VCaP (cell line): ENCODE results near the gene SRP68.

ENCODE experiments used
- H3K27ac ChIP-seq: fragments of 450-650 bp; 2 replicates; pipeline ENCODE4 v1.5.1; 2017
- TF ChIP-seq, protein P1 (sequence below): fragments of 450-650 bp; conservative IDR thresholded peaks from 2 replicates; pipeline ENCODE4 v1.5.1; 2017; ENCODE audit warnings: mild to moderate bottlenecking, moderate library complexity

Gene SRP68

DNA sequence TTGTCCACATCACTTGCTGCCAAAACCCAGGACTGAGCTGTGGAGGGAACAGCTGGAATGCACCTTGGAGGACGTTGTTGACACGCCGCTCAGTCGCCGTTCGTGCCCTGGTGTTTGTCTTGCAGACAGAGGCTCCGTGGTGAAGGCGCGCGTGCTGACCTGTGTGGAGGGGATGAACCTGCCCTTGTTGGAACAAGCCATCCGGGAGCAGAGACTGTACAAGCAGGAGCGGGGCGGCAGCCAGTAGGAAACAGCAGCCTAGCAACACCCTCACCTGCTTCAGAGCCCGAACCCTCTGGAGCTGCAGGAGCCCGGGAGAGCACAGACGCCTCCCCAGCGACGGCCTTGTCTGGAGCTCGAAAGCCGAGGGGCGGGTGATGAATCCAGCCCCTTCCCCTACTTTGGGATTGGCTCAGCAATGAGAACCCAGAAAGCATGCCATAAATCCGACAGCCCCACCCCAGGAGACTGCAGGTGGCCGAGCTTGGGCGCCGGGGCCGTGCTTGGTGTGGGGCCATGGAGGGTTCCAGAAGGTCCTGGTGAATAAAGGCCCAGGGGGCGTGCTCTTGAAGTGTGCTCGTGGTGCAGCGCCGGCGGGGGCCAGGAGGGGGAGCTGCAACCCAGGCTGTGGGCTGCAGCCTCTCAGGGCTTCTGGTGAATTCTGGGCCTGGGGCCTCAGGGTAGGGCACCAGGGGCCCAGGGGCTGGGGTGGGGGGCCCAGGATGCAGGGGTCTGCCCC is 72.1 kb downstream of the SRP68 start:
- H3K27ac ChIP-seq, result peak overlapping the region; percentile 85
- TF ChIP-seq, protein P1, sequence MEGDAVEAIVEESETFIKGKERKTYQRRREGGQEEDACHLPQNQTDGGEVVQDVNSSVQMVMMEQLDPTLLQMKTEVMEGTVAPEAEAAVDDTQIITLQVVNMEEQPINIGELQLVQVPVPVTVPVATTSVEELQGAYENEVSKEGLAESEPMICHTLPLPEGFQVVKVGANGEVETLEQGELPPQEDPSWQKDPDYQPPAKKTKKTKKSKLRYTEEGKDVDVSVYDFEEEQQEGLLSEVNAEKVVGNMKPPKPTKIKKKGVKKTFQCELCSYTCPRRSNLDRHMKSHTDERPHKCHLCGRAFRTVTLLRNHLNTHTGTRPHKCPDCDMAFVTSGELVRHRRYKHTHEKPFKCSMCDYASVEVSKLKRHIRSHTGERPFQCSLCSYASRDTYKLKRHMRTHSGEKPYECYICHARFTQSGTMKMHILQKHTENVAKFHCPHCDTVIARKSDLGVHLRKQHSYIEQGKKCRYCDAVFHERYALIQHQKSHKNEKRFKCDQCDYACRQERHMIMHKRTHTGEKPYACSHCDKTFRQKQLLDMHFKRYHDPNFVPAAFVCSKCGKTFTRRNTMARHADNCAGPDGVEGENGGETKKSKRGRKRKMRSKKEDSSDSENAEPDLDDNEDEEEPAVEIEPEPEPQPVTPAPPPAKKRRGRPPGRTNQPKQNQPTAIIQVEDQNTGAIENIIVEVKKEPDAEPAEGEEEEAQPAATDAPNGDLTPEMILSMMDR, result peak; percentile 94

DNA sequence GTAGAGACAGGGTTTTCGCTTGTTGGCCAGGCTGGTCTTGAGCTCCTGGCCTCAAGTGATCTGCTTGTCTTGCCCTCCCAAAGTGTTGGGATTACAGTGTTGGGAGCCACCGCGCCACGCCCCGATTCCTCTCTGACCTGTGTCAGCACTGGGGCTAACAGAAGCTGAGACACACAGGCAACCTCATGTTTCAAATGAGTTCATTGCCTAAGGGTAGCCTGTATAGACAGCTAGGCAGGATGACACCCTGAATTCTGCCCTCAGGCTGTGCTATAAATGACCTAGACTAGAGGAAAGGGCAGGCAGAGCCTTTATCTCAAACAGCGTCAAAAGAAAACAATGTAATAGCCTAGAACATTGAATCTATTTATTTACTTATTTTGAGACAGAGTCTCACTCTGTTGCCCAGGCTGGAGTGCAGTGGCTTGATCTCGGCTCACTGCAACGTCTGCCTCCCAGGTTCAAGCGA is 74.0 kb downstream of the SRP68 start:
- TF ChIP-seq, protein P1, result no peak
- peak overlapping the region; percentile 85 for H3K27ac ChIP-seq

DNA sequence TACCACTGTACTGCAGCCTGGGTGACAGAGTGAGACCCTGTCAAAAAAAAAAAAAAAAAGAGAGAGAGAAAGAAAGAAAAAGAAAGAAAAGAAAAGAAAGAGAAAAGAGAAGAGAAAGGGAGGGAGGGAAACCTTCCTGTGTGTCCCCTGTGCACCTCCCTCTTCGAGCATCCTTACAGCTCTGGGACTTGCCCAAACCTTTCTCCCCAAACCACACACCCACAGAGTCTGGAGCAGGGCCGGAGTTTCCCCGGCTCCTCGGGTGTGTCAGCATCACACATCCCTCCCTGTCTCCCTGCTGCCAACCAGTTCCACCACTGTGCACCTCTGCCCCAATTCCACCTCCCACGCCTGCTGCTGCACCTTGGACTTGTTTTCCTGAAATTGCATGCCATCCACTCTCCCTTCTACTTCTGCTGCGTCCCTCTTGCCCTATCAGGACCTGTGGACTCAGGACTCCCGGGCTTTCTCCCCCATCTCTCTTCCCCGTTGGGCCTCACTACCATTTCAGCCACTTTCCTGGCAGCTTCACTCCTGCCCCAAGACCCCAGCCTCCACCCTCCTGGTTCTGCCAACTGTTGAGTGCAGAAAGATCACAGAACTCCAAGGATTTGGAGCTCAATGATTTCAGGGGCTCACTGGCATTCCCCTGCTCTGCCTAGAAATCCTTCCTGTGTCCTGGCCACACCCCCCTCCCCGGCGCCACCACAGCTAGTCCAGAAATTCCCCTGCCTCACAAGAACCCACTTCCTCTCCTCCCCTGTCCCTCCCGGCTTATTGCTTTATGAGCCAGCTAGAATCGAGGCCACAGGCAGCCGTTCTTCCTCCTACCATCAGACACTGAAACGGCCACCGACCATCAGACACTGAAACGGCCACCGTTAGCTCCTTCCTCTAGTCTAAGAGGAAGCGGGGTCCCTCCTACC is 75.4 kb downstream of the SRP68 start:
- TF ChIP-seq, protein P1, result no peak
- H3K27ac ChIP-seq, result no peak overlapping the region; the same call in 1 of the 2 replicates

DNA sequence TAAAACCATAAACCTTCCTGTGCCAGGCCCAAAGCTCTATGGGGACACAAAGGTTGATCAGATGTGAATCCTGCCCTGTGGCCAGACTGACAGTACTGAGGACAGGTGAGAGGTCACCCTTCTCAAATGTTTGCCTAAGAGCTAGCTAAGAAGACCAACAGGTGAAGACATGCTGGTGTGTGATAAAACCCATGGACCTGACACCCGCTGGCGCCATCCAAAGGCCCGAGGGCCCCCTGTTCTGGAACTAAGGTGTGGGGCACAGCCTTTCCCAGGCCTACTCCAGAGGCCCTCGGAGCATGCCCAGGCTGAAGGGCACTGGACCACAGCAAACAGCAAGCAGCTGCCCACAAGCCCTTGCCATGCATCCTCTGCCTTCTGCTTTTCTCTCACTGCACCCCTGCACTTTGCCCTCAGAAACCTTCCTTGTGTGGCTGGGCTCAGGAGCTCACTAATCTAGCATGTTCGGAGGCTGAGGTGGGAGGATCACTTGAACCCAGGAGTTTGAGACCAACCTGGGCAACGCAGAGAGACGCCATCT is 76.9 kb downstream of the SRP68 start:
- TF ChIP-seq, protein P1, result no peak
- no peak overlapping the region for H3K27ac ChIP-seq

DNA sequence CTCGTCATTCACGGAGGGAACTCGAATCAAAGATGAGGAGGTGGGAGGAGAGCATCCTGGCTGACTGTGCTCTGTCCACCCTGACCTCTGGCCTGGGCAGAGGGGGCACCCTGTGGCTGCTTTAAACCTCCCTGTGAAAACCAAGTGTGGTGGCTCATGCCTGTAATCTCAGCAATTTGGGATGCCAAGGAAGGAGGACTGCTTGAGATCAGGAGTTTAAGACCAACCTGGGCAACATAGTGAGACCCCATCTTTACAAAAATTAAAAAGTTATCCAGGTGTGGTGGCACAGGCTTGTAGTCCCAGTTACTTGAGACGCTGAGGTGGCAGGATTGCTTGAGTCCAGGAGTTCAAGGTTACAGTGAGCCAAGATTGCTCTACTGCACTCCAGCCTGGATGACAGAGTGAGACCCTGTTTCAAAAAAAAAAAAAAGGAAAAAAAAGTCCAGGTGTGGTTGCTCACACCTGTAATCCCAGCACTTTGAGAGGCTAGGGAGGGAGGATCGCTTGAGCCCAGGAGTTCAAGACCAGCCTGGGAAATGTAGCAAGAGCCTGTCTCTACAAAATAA is 77.4 kb downstream of the SRP68 start:
- no peak overlapping the region for H3K27ac ChIP-seq
- TF ChIP-seq, protein P1, result no peak

DNA sequence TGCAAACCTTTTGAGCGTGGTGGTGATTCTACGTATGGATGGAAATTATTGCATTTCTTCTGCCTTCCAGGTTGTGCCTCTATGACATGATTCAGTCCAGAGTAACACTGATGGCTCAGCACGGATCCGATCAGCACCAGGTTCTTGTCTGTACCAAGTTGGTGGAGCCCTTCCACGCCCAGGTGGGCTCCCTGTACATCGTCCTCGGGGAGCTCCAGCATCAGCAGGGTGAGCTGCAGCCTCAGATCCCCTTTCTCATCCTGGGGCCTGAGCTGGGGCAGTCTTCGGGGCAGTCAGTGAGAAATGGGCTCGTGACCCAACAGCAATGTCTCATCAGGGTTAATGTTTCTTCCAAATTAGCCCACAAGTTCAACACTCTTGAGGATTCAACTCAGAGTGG is 80.9 kb downstream of the SRP68 start:
- TF ChIP-seq, protein P1, result no peak
- no peak overlapping the region for H3K27ac ChIP-seq
